GM12878 (cell line): Measurements from ENCODE around the gene NRTN. TPM values are rescaled to one million over a fixed set of nuclear protein-coding genes. Genes with fewer than 3 reads are reported as not detected.

Experiments used
- ATAC-seq: fragments of 200-7000 bp; cut with Tn5 transposase; 3 replicates; pipeline ENCODE4 v1.9.1; 2020; ENCODE audit warnings: mild to moderate bottlenecking, moderate library complexity
- BruUV-seq: library from RNA; stranded (reverse); fragments of 400-500 nt; replicated peaks from 2 replicates; lab custom pipeline; 2021; lab: Mats Ljungman, UMichigan
- CTCF ChIA-PET: fragments of 300-600 bp; sonication (Branson Sonifier 250); formaldehyde crosslinking; extraction: SDS; loops from one replicate; lab custom pipeline; 2021; ENCODE audit warnings: inconsistent platforms; lab: Yijun Ruan, JAX
- POLR2A ChIA-PET: fragments of 350-600 bp; formaldehyde crosslinking; extraction: SDS; loops from one replicate; lab custom pipeline; 2021; ENCODE audit warnings: inconsistent platforms; lab: Charles Lee
- RAD21 ChIA-PET: fragments of 300-600 bp; sonication (Branson Sonifier 250); formaldehyde crosslinking; loops from one replicate; lab custom pipeline; 2023; ENCODE audit warnings: antibody characterized with exemption; ENCODE audit not compliant: unreplicated experiment; lab: Charles Lee
- SMC1A ChIA-PET: fragments of 300-600 bp; sonication (Branson Sonifier 250); formaldehyde crosslinking; loops from one replicate; lab custom pipeline; 2023; ENCODE audit not compliant: unreplicated experiment, uncharacterized antibody; lab: Charles Lee
- DNase-seq: peaks from one replicate; pipeline ENCODE4 v3.0.0-alpha.2; 2011; ENCODE audit warnings: low read depth, low spot score
- FAIRE-seq: peaks from 3 replicates; lab custom pipeline; 2011; peaks lifted over from hg19 to GRCh38; lab: Jason Lieb, UNC
- H2AFZ ChIP-seq: 2 replicates; pipeline ENCODE4 v1.6.0; 2011; ENCODE audit warnings: low read depth, low read length, control low read depth; ENCODE audit not compliant: control insufficient read depth
- H3K27ac ChIP-seq: 2 replicates; pipeline ENCODE4 v1.5.1; 2011; ENCODE audit warnings: control low read depth; ENCODE audit not compliant: control insufficient read depth, insufficient read depth
- H3K27me3 ChIP-seq, 2 experiments: replicated peaks in 1 of 2; 2 replicates each; pipeline versions ENCODE4 v1.6.0 to v1.6.1; 2011; ENCODE audit warnings: low read length in 1 of 2; ENCODE audit not compliant: control insufficient read depth in 2 of 2, insufficient read depth in 2 of 2
- H3K36me3 ChIP-seq, 2 experiments: 2 replicates each; pipeline ENCODE4 v1.5.1; 2011; ENCODE audit warnings: low read length in 1 of 2; ENCODE audit not compliant: control insufficient read depth in 2 of 2, insufficient read depth in 2 of 2
- H3K4me1 ChIP-seq: 2 replicates; pipeline ENCODE4 v1.6.1; 2011; ENCODE audit warnings: mild to moderate bottlenecking, low read length, moderate library complexity, mixed read lengths; ENCODE audit not compliant: control insufficient read depth, insufficient read depth
- H3K4me2 ChIP-seq: 2 replicates; pipeline ENCODE4 v1.6.0; 2011; ENCODE audit warnings: control low read depth; ENCODE audit not compliant: control insufficient read depth, insufficient read depth
- H3K4me3 ChIP-seq: fragments of 200-600 bp; sonication (generic); 2 replicates; pipeline ENCODE4 v1.5.1; 2016
- H3K79me2 ChIP-seq: 2 replicates; pipeline ENCODE4 v1.6.0; 2011; ENCODE audit warnings: low read length; ENCODE audit not compliant: control insufficient read depth, insufficient read depth
- H3K9ac ChIP-seq: 2 replicates; pipeline ENCODE4 v1.8.0; 2011; ENCODE audit warnings: low read length, control low read depth, mixed read lengths; ENCODE audit not compliant: control insufficient read depth, insufficient read depth
- H3K9me3 ChIP-seq: replicated peaks from 3 replicates; pipeline ENCODE4 v1.5.1; 2011; ENCODE audit warnings: mild to moderate bottlenecking, low read length; ENCODE audit not compliant: control insufficient read depth, insufficient read depth
- H4K20me1 ChIP-seq: 2 replicates; pipeline ENCODE4 v1.6.0; 2011; ENCODE audit not compliant: control insufficient read depth, insufficient read depth
- KAT2A ChIP-seq: conservative IDR thresholded peaks from 2 replicates; pipeline ENCODE4 v1.6.1; 2011; ENCODE audit warnings: low read depth, low read length; ENCODE audit not compliant: control insufficient read depth
- ZBTB40 ChIP-seq: fragments of 450-650 bp; IDR thresholded peaks from 2 replicates; pipeline ENCODE4 v1.6.1; 2016; ENCODE audit warnings: mild to moderate bottlenecking, moderate library complexity, borderline replicate concordance
- ZNF217 ChIP-seq: fragments of 450-650 bp; IDR thresholded peaks from 2 replicates; pipeline ENCODE4 v1.6.1; 2017; ENCODE audit warnings: antibody characterized with exemption, mild to moderate bottlenecking
- ZNF384 ChIP-seq: IDR thresholded peaks from 2 replicates; pipeline ENCODE4 v1.6.1; 2012; ENCODE audit warnings: low read depth, mild to moderate bottlenecking, low read length, improper control_type of control experiment, borderline replicate concordance
- WGBS: methylation state at CpG from one replicate; pipeline ENCODE4 v1.1.6; 2016; ENCODE audit warnings: low lambda C conversion rate; ENCODE audit not compliant: insufficient replicate concordance, insufficient coverage; ENCODE audit errors: missing lambda C conversion rate; 5-methylcytosine and 5-hydroxymethylcytosine counted together
- in situ Hi-C: fragments of 300-500 bp; cut with MboI; formaldehyde crosslinking; loops from 9 replicates; pipeline ENCODE4 v1.14.3; 2018; ENCODE audit warnings: mixed read lengths
- intact Hi-C: fragments of 100-400 bp; cut with micrococcal nuclease; formaldehyde crosslinking; loops from one replicate; pipeline ENCODE4 v1.14.2; 2022; ENCODE audit not compliant: unreplicated experiment
- polyA plus RNA-seq, 11 experiments: library from polyadenylated mRNA; depleted of rRNA in 4 of 11; unstranded in 6 of 11; stranded (reverse) in 5 of 11; fragments of >200 nt; fragmentation: Nextera tagmentation in 4 of 11; fragmentation: Illumina TruSeq in 1 of 11; extraction: Ambion mirVana in 4 of 11; extraction: Trizol in 1 of 11; gene quantifications; 1 replicate in 1 of 11; 2 replicates in 10 of 11; pipeline versions ENCODE4 v1.2.1 to v1.2.3, GENCODE V29; 2011 to 2016; ENCODE audit warnings: inconsistent platforms in 2 of 11, missing spikeins in 2 of 11, low read depth in 1 of 11
- total RNA-seq, 4 experiments: library from RNA; depleted of rRNA in 3 of 4; stranded (reverse); fragments of >200 nt in 3 of 4; fragmentation: Illumina TruSeq in 1 of 4; extraction: Trizol in 1 of 4; gene quantifications; 2 replicates each; pipeline versions ENCODE4 v1.2.1 to v1.2.3, GENCODE V29; 2013 to 2021

NRTN gene
- total and polyA plus RNA-seq, 10 of the 15 experiments (the other 5 are each of a cell fraction or from before 2014, with no cell fraction given): not detected

GRCh38 chr19:5789886-5790558, 14.8 kb upstream of the NRTN start:
- CTCF ChIA-PET: interaction anchor here (1.1 to 3.6 kb wide), 2 partner anchors 14 to 100 kb away, joined by 4 to 25 read pairs; partner anchors contain the start of genes NRTN and RPL36
- peak overlapping the region; percentile 92 for H3K27ac ChIP-seq
- peak overlapping the region; percentile 75 for H3K9ac ChIP-seq
- TF ChIP-seq ZBTB40 (no peak), ZNF384 (no peak), ZNF217 (0 out of 2 replicates have a peak, but pooled peaks have one; percentile 65), KAT2A (no peak)
- TF ChIP-seq, all 136 proteins: peak for 1
- H3K4me1 ChIP-seq: peaks cover 3% of the 10 kb centered on the region; the same call in 1 of the 2 replicates
- peaks cover 4 to 27% of the 10 kb centered on the region in 2 experiments; a peak in 3 of 4 replicates for H3K36me3 ChIP-seq
- ATAC-seq (no peak), FAIRE-seq (no peak), DNase-seq (no peak)
- H2AFZ ChIP-seq: peak overlapping the region; percentile 78
- WGBS: 66% methylated on average over 26 of the region's 26 CpGs
- H3K4me3 ChIP-seq: peak overlapping the region; percentile 71
- H4K20me1 ChIP-seq: no peaks in the 10 kb centered on the region
- ChIA-PET SMC1A (interaction anchor here (1.0 kb wide), 1 partner anchor 14 kb away, joined by 3 read pairs; no protein-coding TSS in a partner anchor), RAD21 (interaction anchor here (0.7 to 1.5 kb wide), 2 partner anchors 14 to 199 kb away, joined by 3 to 4 read pairs; partner anchors contain the start of gene NRTN), POLR2A (interaction anchor here (0.6 to 1.1 kb wide), 3 partner anchors 14 to 114 kb away, joined by 3 to 7 read pairs (median 3); no protein-coding TSS in a partner anchor)
- H3K27me3 ChIP-seq: no peaks in the 10 kb centered on the region
- peaks cover 5% of the 10 kb centered on the region for H3K79me2 ChIP-seq
- no peaks in the 10 kb centered on the region for H3K9me3 ChIP-seq
- intact Hi-C loops: loop anchor here (1.0 to 2.0 kb wide), 3 partner anchors 70 to 115 kb away; partner anchors contain the start of genes CATSPERD, LONP1, RPL36 and VMAC
- peak overlapping the region; percentile 97 for H3K4me2 ChIP-seq
- in situ Hi-C loops: no loop called here
- no TSS peak for BruUV-seq
